Lower lobe of right lung (tissue), 2 donors: ENCODE results near the gene SERPINI1. TPM values are rescaled to one million over a fixed set of nuclear protein-coding genes. Genes with fewer than 3 reads are reported as not detected.

Experiments used
- ATAC-seq, 2 donors: fragments of 200-7000 bp; cut with Tn5 transposase; one replicate each; pipeline ENCODE4 v1.9.1; 2020 to 2022; ENCODE audit warnings: mild to moderate bottlenecking in 2 of 2, moderate library complexity in 2 of 2
- DNase-seq: peaks from one replicate; pipeline ENCODE4 v3.0.0-alpha.2; 2020
- H3K27ac ChIP-seq: fragments of 200-600 bp; one replicate; pipeline ENCODE4 v1.8.0; 2022
- H3K27me3 ChIP-seq: fragments of 200-600 bp; one replicate; pipeline ENCODE4 v1.8.0; 2022; ENCODE audit warnings: low read depth
- H3K36me3 ChIP-seq: fragments of 200-600 bp; one replicate; pipeline ENCODE4 v1.8.0; 2022; ENCODE audit warnings: mild to moderate bottlenecking
- H3K4me1 ChIP-seq: fragments of 200-600 bp; one replicate; pipeline ENCODE4 v1.8.0; 2022
- H3K4me3 ChIP-seq: fragments of 200-600 bp; one replicate; pipeline ENCODE4 v1.8.0; 2022; ENCODE audit warnings: mild to moderate bottlenecking
- H3K9me3 ChIP-seq: fragments of 200-600 bp; one replicate; pipeline ENCODE4 v1.8.0; 2022
- CTCF ChIP-seq: fragments of 200-600 bp; IDR thresholded peaks from one replicate; pipeline ENCODE4 v1.8.0; 2022; ENCODE audit warnings: antibody characterized with exemption, mild to moderate bottlenecking
- intact Hi-C: fragments of 100-400 bp; cut with DNase I; formaldehyde crosslinking; loops from one replicate; pipeline ENCODE4 v1.11.0; 2022
- total RNA-seq: library from RNA; stranded (reverse); fragmentation: NEBNext Ultra II Directional; extraction: Animal tissue kit (Norgen Biotek cat#: 25700); gene quantifications from one replicate; pipeline ENCODE4 v1.2.1, GENCODE V29; 2021
- donor health status: DM: no; HTN: yes; CAD: no; lungs with severe emphysema.

The SERPINI1 gene
- total RNA-seq, 1 donor from 2014 or later, result 6.7 TPM

GRCh38 chr3:167705840-167706239, 29.7 kb upstream of the SERPINI1 start:
- no peak for ATAC-seq
- H3K27me3 ChIP-seq, result no peaks in the 10 kb centered on the region
- intact Hi-C loops, result no loop called here
- no peak overlapping the region for H3K4me3 ChIP-seq
- TF ChIP-seq CTCF, result no peak
- no peak overlapping the region for H3K27ac ChIP-seq
- H3K4me1 ChIP-seq, result peaks cover 5% of the 10 kb centered on the region
- H3K9me3 ChIP-seq, result no peaks in the 10 kb centered on the region
- DNase-seq, result no peak
- H3K36me3 ChIP-seq, result peaks cover 45% of the 10 kb centered on the region

GRCh38 chr3:167709690-167710089, 25.8 kb upstream of the SERPINI1 start:
- no peaks in the 10 kb centered on the region for H3K9me3 ChIP-seq
- peaks cover 5% of the 10 kb centered on the region for H3K4me1 ChIP-seq
- peaks cover 38% of the 10 kb centered on the region for H3K36me3 ChIP-seq
- TF ChIP-seq CTCF, result no peak
- DNase-seq, result no peak
- intact Hi-C loops, result no loop called here
- H3K27me3 ChIP-seq, result no peaks in the 10 kb centered on the region
- no peak overlapping the region for H3K4me3 ChIP-seq
- ATAC-seq, result no peak
- H3K27ac ChIP-seq, result no peak overlapping the region

- intact Hi-C loops, result no loop called here
- peaks cover 37% of the 10 kb centered on the region for H3K36me3 ChIP-seq
- H3K4me1 ChIP-seq, result peaks cover 5% of the 10 kb centered on the region
- DNase-seq, result no peak
- no peaks in the 10 kb centered on the region for H3K27me3 ChIP-seq
- H3K9me3 ChIP-seq, result no peaks in the 10 kb centered on the region
- no peak overlapping the region for H3K4me3 ChIP-seq
- no peak for ATAC-seq
- TF ChIP-seq CTCF, result no peak
- H3K27ac ChIP-seq, result no peak overlapping the region
These were observed 25.0 kb upstream of the SERPINI1 start for GRCh38 chr3:167710552-167710951.

- intact Hi-C loops, result no loop called here
- no peak for TF ChIP-seq CTCF
- no peaks in the 10 kb centered on the region for H3K4me1 ChIP-seq
These were observed 24.1 kb upstream of the SERPINI1 start for GRCh38 chr3:167711439-167711838.

GRCh38 chr3:167712445-167712844, 23.1 kb upstream of the SERPINI1 start:
- intact Hi-C loops, result no loop called here
- no peak for ATAC-seq
- H3K4me1 ChIP-seq, result no peaks in the 10 kb centered on the region
- DNase-seq, result no peak
- H3K4me3 ChIP-seq, result no peak overlapping the region
- no peak for TF ChIP-seq CTCF
- peaks cover 36% of the 10 kb centered on the region for H3K36me3 ChIP-seq
- no peaks in the 10 kb centered on the region for H3K9me3 ChIP-seq
- H3K27ac ChIP-seq, result no peak overlapping the region
- H3K27me3 ChIP-seq, result no peaks in the 10 kb centered on the region

More at GRCh38 chr3:167711439-167711838, 24.1 kb upstream of the SERPINI1 start:
- ATAC-seq (no peak), DNase-seq (no peak)
- no peak overlapping the region for H3K4me3 ChIP-seq
- no peaks in the 10 kb centered on the region for H3K27me3 ChIP-seq
- H3K27ac ChIP-seq, result no peak overlapping the region
- H3K9me3 ChIP-seq, result no peaks in the 10 kb centered on the region
- H3K36me3 ChIP-seq, result peaks cover 39% of the 10 kb centered on the region

- no peaks in the 10 kb centered on the region for H3K4me1 ChIP-seq
- no peak overlapping the region for H3K4me3 ChIP-seq
- H3K36me3 ChIP-seq, result peaks cover 43% of the 10 kb centered on the region
- H3K27me3 ChIP-seq, result no peaks in the 10 kb centered on the region
- H3K9me3 ChIP-seq, result no peaks in the 10 kb centered on the region
- H3K27ac ChIP-seq, result no peak overlapping the region
- TF ChIP-seq CTCF, result no peak
- DNase-seq (no peak), ATAC-seq (no peak)
- intact Hi-C loops, result no loop called here
These were observed 20.6 kb upstream of the SERPINI1 start for GRCh38 chr3:167714871-167715270.
